Stimulated activated CD4-positive, alpha-beta T cell treated with anti-CD3 and anti-CD28 coated beads, TNF-alpha, amount 100 ng/mL, for 1 hour (primary cell): Measurements from ENCODE around the gene NOVA1.

Source experiments
- DNase-seq, 3 donors: peaks; one replicate each; pipeline ENCODE4 v3.0.0-alpha.2; 2020; ENCODE audit warnings: low read depth in 3 of 3, low spot score in 1 of 3

Gene NOVA1

GRCh38 chr14:26448181-26448855, 149.5 kb downstream of the NOVA1 start:
- no peak for DNase-seq

GRCh38 chr14:26444822-26445221, 153.0 kb downstream of the NOVA1 start:
- no peak for DNase-seq

GRCh38 chr14:26443654-26444053, 154.2 kb downstream of the NOVA1 start:
- DNase-seq: no peak

GRCh38 chr14:26429205-26429604, 168.6 kb downstream of the NOVA1 start:
- DNase-seq: no peak

GRCh38 chr14:26427097-26427496, 170.7 kb downstream of the NOVA1 start:
- DNase-seq: no peak

GRCh38 chr14:26424537-26424936, 173.3 kb downstream of the NOVA1 start:
- DNase-seq: no peak

- no peak for DNase-seq
These were observed 182.2 kb downstream of the NOVA1 start for GRCh38 chr14:26415618-26416123.

- no peak for DNase-seq
These were observed 182.9 kb downstream of the NOVA1 start for GRCh38 chr14:26414926-26415325.

- DNase-seq: no peak
These were observed 183.7 kb downstream of the NOVA1 start for GRCh38 chr14:26414103-26414502.

GRCh38 chr14:26412421-26412820, 185.4 kb downstream of the NOVA1 start:
- DNase-seq: no peak

- no peak for DNase-seq
These were observed 187.6 kb downstream of the NOVA1 start for GRCh38 chr14:26410189-26410685.

- DNase-seq: no peak
These were observed 192.9 kb downstream of the NOVA1 start for GRCh38 chr14:26404927-26405326.

- DNase-seq: no peak
These were observed 194.1 kb downstream of the NOVA1 start for GRCh38 chr14:26403760-26404159.

- DNase-seq: no peak
These were observed 195.7 kb downstream of the NOVA1 start for GRCh38 chr14:26402126-26402525.

GRCh38 chr14:26401179-26401968, 196.5 kb downstream of the NOVA1 start:
- DNase-seq: no peak

- no peak for DNase-seq
These were observed 197.5 kb downstream of the NOVA1 start for GRCh38 chr14:26400373-26400772.

GRCh38 chr14:26398616-26399015, 199.2 kb downstream of the NOVA1 start:
- no peak for DNase-seq
